ENCODE measurements around the gene ACOX2. TPM values are rescaled to one million over a fixed set of nuclear protein-coding genes. Genes with fewer than 3 reads are reported as not detected.

ACOX2 gene
- total RNA-seq, 1 donor: 28.6 TPM

DNA sequence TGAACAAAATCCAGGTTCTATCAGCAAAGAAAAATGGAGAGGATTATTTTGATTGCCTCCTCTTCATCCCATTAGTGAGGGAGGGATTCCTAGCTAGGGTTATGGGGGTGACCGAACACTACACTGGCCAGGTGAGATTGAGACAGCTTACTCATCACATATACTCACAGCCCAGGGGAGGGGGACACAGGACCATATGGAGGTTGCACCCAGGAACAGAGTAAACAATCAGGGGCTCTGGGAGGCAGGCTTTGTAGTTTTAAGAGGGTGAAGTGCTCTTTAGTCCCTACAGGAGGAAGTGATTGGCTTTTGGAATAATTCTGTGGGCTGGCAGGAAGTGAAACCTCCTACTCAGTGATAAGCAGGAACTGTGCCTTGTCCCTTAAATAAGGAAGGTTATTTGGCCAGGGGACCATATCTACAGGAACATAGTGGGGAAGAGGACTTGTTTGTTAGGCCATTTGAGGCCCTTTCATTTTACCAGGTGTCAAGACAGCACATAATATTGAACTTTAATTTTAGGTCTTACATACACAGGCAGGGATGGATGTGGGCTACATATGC, 62.6 kb downstream of the ACOX2 start:
- H2AFZ ChIP-seq (ENCODE audit: low read length): peak overlapping the region; percentile 54
- H3K27me3 ChIP-seq (ENCODE audit: insufficient read depth, low read length): no peaks in the 10 kb centered on the region
- DNase-seq (ENCODE audit: insufficient read length, low spot score, missing footprints): no peak
- no peaks in the 10 kb centered on the region for H3K79me2 ChIP-seq (ENCODE audit: insufficient read depth, low read length)
- no peaks in the 10 kb centered on the region for H4K20me1 ChIP-seq (ENCODE audit: insufficient read depth, low read length)
- no peaks in the 10 kb centered on the region for H3K36me3 ChIP-seq (ENCODE audit: insufficient read depth, low read length)
- TF ChIP-seq, protein P1, sequence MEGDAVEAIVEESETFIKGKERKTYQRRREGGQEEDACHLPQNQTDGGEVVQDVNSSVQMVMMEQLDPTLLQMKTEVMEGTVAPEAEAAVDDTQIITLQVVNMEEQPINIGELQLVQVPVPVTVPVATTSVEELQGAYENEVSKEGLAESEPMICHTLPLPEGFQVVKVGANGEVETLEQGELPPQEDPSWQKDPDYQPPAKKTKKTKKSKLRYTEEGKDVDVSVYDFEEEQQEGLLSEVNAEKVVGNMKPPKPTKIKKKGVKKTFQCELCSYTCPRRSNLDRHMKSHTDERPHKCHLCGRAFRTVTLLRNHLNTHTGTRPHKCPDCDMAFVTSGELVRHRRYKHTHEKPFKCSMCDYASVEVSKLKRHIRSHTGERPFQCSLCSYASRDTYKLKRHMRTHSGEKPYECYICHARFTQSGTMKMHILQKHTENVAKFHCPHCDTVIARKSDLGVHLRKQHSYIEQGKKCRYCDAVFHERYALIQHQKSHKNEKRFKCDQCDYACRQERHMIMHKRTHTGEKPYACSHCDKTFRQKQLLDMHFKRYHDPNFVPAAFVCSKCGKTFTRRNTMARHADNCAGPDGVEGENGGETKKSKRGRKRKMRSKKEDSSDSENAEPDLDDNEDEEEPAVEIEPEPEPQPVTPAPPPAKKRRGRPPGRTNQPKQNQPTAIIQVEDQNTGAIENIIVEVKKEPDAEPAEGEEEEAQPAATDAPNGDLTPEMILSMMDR (IDR thresholded peaks at IDR 0.05; ENCODE audit: extremely low read depth, low read depth, low read length): no peak
- H3K9me3 ChIP-seq (ENCODE audit: low read depth, low read length): no peaks in the 10 kb centered on the region
- no peak overlapping the region for H3K4me3 ChIP-seq (ENCODE audit: insufficient read depth, low read length)
- H3K27ac ChIP-seq (ENCODE audit: low read depth, low read length): no peak overlapping the region
- H3K4me1 ChIP-seq (ENCODE audit: insufficient read depth, low read length): peaks cover 19% of the 10 kb centered on the region
- H3K4me2 ChIP-seq (ENCODE audit: insufficient read depth, low read length): no peak overlapping the region

DNA sequence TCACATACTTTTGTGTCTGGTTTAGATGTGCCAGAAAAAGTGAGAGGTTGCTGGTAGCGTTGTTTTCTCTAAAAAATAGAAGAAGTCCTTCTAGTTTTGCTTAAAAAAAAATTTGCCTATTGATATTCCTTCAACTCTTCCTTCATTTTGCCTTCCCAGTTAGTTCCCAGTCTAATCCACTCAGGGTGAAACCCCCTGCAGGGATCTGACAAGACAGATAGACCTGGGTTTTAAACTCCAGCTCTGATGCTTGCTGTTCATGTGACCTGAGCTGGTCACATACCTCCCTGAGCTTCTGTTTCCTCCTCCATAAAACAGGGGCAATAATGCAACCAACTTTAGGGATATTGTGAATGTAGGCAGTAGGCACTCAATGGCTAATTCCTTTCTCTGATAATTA, 63.7 kb downstream of the ACOX2 start:
- Histone ChIP-seq H3K79me2 (ENCODE audit: insufficient read depth, low read length) (no peaks in the 10 kb centered on the region), H4K20me1 (ENCODE audit: insufficient read depth, low read length) (no peaks in the 10 kb centered on the region), H3K4me1 (ENCODE audit: insufficient read depth, low read length) (peaks cover 19% of the 10 kb centered on the region), H3K4me3 (ENCODE audit: insufficient read depth, low read length) (no peak overlapping the region), H3K27me3 (ENCODE audit: insufficient read depth, low read length) (no peaks in the 10 kb centered on the region), H2AFZ (ENCODE audit: low read length) (no peak overlapping the region), H3K27ac (ENCODE audit: low read depth, low read length) (no peak overlapping the region), H3K4me2 (ENCODE audit: insufficient read depth, low read length) (no peak overlapping the region), H3K36me3 (ENCODE audit: insufficient read depth, low read length) (no peaks in the 10 kb centered on the region), H3K9me3 (ENCODE audit: low read depth, low read length) (no peaks in the 10 kb centered on the region)
- DNase-seq (ENCODE audit: insufficient read length, low spot score, missing footprints): no peak
- TF ChIP-seq, protein P1 (IDR thresholded peaks at IDR 0.05; ENCODE audit: extremely low read depth, low read depth, low read length): no peak

DNA sequence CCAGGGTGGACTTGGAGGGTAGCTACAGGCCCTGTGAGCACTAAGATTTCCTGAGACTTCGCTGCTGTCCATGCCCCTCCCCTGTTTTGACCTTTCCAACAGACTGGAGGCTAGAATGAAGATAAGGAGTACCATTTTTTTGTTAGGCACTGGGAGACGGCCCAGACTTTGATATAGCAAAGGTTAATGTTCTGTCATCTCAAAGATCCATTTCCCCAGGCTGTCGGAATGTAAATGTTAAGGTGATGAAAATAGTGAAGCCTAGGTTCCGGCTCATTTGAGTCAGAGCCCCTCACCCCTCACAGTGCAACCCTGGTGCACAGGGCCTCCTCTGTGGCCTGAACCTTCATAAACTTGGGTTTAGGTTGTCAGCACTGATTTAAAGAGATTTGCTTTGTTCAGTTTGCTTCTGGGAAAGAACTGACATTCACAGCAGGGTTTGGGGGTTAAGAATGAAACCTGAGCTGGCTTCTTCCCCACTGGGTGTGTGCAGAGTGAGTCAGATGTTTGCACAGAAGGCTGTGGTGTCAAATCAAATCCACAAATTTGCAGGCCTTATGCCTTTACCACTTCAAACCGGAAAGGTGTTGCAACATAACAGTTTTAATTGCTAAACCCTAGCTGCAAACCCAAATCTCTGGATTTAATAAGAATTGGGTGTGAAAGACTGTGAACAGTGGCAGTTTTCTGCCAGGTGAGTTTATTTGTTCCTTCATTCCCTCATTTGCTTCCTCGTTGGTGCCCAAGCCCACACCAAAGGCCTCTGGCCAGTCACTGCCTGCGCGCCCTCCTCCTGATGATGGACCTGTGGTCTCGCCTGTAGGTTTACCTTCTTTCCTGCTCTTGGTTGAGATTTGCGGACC, 65.7 kb downstream of the ACOX2 start:
- Histone ChIP-seq H4K20me1 (ENCODE audit: insufficient read depth, low read length) (no peaks in the 10 kb centered on the region), H2AFZ (ENCODE audit: low read length) (peak overlapping the region; percentile 40), H3K4me1 (ENCODE audit: insufficient read depth, low read length) (peaks cover 19% of the 10 kb centered on the region), H3K4me3 (ENCODE audit: insufficient read depth, low read length) (no peak overlapping the region), H3K27me3 (ENCODE audit: insufficient read depth, low read length) (no peaks in the 10 kb centered on the region), H3K27ac (ENCODE audit: low read depth, low read length) (peak overlapping the region; percentile 45), H3K36me3 (ENCODE audit: insufficient read depth, low read length) (no peaks in the 10 kb centered on the region), H3K4me2 (ENCODE audit: insufficient read depth, low read length) (peak overlapping the region; percentile 58), H3K9me3 (ENCODE audit: low read depth, low read length) (no peaks in the 10 kb centered on the region), H3K79me2 (ENCODE audit: insufficient read depth, low read length) (no peaks in the 10 kb centered on the region)
- TF ChIP-seq, protein P1 (IDR thresholded peaks at IDR 0.05; ENCODE audit: extremely low read depth, low read depth, low read length): no peak
- peak; percentile 91 for DNase-seq (ENCODE audit: insufficient read length, low spot score, missing footprints)

DNA sequence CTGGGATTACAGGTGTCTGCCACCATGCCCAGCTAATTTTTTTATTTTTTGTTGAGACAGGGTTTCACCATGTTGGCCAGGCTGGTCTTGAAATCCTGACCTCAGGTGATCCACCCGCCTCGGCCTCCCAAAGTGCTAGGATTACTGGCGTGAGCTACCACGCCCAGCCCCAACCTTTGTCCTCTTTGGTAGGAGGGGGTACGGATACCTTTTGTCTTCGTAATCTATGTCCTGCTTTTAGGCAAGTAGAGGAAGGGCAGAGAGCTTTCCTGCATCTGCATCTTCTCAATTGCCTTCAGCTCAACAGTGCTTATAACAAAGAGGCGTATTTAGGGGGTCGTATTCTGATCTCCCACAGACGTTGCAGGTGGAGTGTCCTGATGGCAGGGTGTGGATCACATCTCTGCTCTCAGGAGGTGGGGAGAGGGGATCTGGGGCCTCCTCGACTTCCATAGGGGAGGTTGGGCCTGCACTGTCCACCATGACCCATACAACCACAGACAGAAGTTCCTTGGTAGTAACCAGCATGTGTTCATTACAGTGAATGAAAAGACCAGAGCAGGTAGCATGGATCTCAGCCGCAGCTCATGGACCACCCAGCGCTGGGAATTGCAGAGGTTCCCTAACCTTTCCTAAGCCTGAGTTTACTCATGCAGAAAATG, 66.5 kb downstream of the ACOX2 start:
- H3K4me3 ChIP-seq (ENCODE audit: insufficient read depth, low read length): no peak overlapping the region
- H3K27ac ChIP-seq (ENCODE audit: low read depth, low read length): peak overlapping the region; percentile 40
- H3K79me2 ChIP-seq (ENCODE audit: insufficient read depth, low read length): no peaks in the 10 kb centered on the region
- no peak for DNase-seq (ENCODE audit: insufficient read length, low spot score, missing footprints)
- no peak overlapping the region for H3K4me2 ChIP-seq (ENCODE audit: insufficient read depth, low read length)
- no peaks in the 10 kb centered on the region for H4K20me1 ChIP-seq (ENCODE audit: insufficient read depth, low read length)
- H3K36me3 ChIP-seq (ENCODE audit: insufficient read depth, low read length): no peaks in the 10 kb centered on the region
- H2AFZ ChIP-seq (ENCODE audit: low read length): peak overlapping the region; percentile 40
- H3K9me3 ChIP-seq (ENCODE audit: low read depth, low read length): no peaks in the 10 kb centered on the region
- TF ChIP-seq, protein P1 (IDR thresholded peaks at IDR 0.05; ENCODE audit: extremely low read depth, low read depth, low read length): no peak
- peaks cover 19% of the 10 kb centered on the region for H3K4me1 ChIP-seq (ENCODE audit: insufficient read depth, low read length)
- no peaks in the 10 kb centered on the region for H3K27me3 ChIP-seq (ENCODE audit: insufficient read depth, low read length)
